RCC 7860 (cell line): Measurements from ENCODE around the gene CRACDL.

Source experiments
- DNase-seq: peaks from one replicate; pipeline ENCODE4 v3.0.0-alpha.2; 2015; ENCODE audit warnings: low spot score
- FAIRE-seq: peaks from 2 replicates; lab custom pipeline; 2012; peaks lifted over from hg19 to GRCh38; lab: Jason Lieb, UNC

Gene CRACDL

GRCh38 chr2:98827625-98828368 is 108.2 kb downstream of the CRACDL start:
- DNase-seq (no peak), FAIRE-seq (no peak)

- no peak for DNase-seq
- FAIRE-seq, result no peak
These were observed 109.2 kb downstream of the CRACDL start for GRCh38 chr2:98826856-98827255.

GRCh38 chr2:98825858-98826257 is 110.2 kb downstream of the CRACDL start:
- DNase-seq, result no peak
- no peak for FAIRE-seq

- DNase-seq (no peak), FAIRE-seq (no peak)
These were observed 110.6 kb downstream of the CRACDL start for GRCh38 chr2:98825404-98825803.

GRCh38 chr2:98825020-98825350 is 111.0 kb downstream of the CRACDL start:
- no peak for FAIRE-seq
- DNase-seq, result no peak

GRCh38 chr2:98824256-98825019 is 111.6 kb downstream of the CRACDL start:
- DNase-seq (no peak), FAIRE-seq (no peak)

- DNase-seq, result no peak
- FAIRE-seq, result no peak
These were observed 112.5 kb downstream of the CRACDL start for GRCh38 chr2:98823196-98824170.

- no peak for FAIRE-seq
These were observed 113.5 kb downstream of the CRACDL start for GRCh38 chr2:98822301-98823164.

GRCh38 chr2:98821629-98822135 is 114.3 kb downstream of the CRACDL start:
- DNase-seq (no peak), FAIRE-seq (no peak)

More at GRCh38 chr2:98822301-98823164, 113.5 kb downstream of the CRACDL start:
- DNase-seq, result no peak

- FAIRE-seq (no peak), DNase-seq (no peak)
These were observed 116.7 kb downstream of the CRACDL start for GRCh38 chr2:98819231-98819766.

GRCh38 chr2:98818164-98818563 is 117.9 kb downstream of the CRACDL start:
- no peak for FAIRE-seq
- DNase-seq, result no peak

GRCh38 chr2:98816281-98816680 is 119.7 kb downstream of the CRACDL start:
- DNase-seq, result no peak
- FAIRE-seq, result no peak

- FAIRE-seq (no peak), DNase-seq (no peak)
These were observed 120.2 kb downstream of the CRACDL start for GRCh38 chr2:98815795-98816194.

GRCh38 chr2:98811766-98812165 is 124.3 kb downstream of the CRACDL start:
- DNase-seq (no peak), FAIRE-seq (no peak)

- FAIRE-seq, result no peak
- DNase-seq, result no peak
These were observed 125.5 kb downstream of the CRACDL start for GRCh38 chr2:98810588-98810928.

GRCh38 chr2:98809878-98810587 is 126.0 kb downstream of the CRACDL start:
- FAIRE-seq (no peak), DNase-seq (no peak)

GRCh38 chr2:98809116-98809515 is 126.9 kb downstream of the CRACDL start:
- FAIRE-seq, result no peak
- DNase-seq, result no peak

GRCh38 chr2:98808546-98808945 is 127.5 kb downstream of the CRACDL start:
- DNase-seq (no peak), FAIRE-seq (no peak)

- no peak for DNase-seq
- no peak for FAIRE-seq
These were observed 128.1 kb downstream of the CRACDL start for GRCh38 chr2:98807929-98808328.
